HG02763 (cell line): ENCODE data around the gene CHCHD6.

ENCODE experiments used
- ATAC-seq: cut with Tn5 transposase; IDR thresholded peaks from one replicate; pipeline ENCODE4 v1.9.1; 2021; ENCODE audit warnings: mild to moderate bottlenecking, moderate library complexity; ENCODE audit not compliant: unreplicated experiment

CHCHD6 gene

GRCh38 chr3:126703512-126704493 lies at the start of gene CHCHD6:
Gene CHCHD6, plus strand, starts transcription at chr3:126704240. Its CDS starts 73 bp downstream, at chr3:126704313.
- ATAC-seq = peak; percentile 98

- ATAC-seq = no peak
These were observed 49.3 kb upstream of the CHCHD6 start, which contains the start of gene TXNRD3 for GRCh38 chr3:126654571-126655383. Gene TXNRD3, minus strand, starts transcription at chr3:126655124.

- no peak for ATAC-seq
These were observed 48.2 kb upstream of the CHCHD6 start for GRCh38 chr3:126655887-126656286.

- no peak for ATAC-seq
These were observed 47.5 kb upstream of the CHCHD6 start for GRCh38 chr3:126656371-126657134.

- no peak for ATAC-seq
These were observed 46.1 kb upstream of the CHCHD6 start for GRCh38 chr3:126657901-126658300.

- no peak for ATAC-seq
These were observed 45.5 kb upstream of the CHCHD6 start for GRCh38 chr3:126658584-126658983.

GRCh38 chr3:126659915-126660886 lies 43.8 kb upstream of the CHCHD6 start:
- ATAC-seq = no peak

GRCh38 chr3:126661532-126662364 lies 42.3 kb upstream of the CHCHD6 start:
- ATAC-seq = no peak

GRCh38 chr3:126663257-126663656 lies 40.8 kb upstream of the CHCHD6 start:
- ATAC-seq = no peak

- ATAC-seq = no peak
These were observed 40.3 kb upstream of the CHCHD6 start for GRCh38 chr3:126663750-126664149.

- ATAC-seq = no peak
These were observed 39.3 kb upstream of the CHCHD6 start for GRCh38 chr3:126664591-126665214.

GRCh38 chr3:126665221-126665936 lies 38.7 kb upstream of the CHCHD6 start:
- no peak for ATAC-seq

- no peak for ATAC-seq
These were observed 37.9 kb upstream of the CHCHD6 start for GRCh38 chr3:126665959-126666657.

GRCh38 chr3:126666658-126667528 lies 37.1 kb upstream of the CHCHD6 start:
- ATAC-seq = no peak

- ATAC-seq = no peak
These were observed 36.2 kb upstream of the CHCHD6 start for GRCh38 chr3:126667631-126668449.
